SKM-1 treated with dmso at 0.1 percent for 144 hours (cell line): ENCODE measurements around the gene AKAP10.
"Not testable (repeated sequence)": the region's sequence is repeated elsewhere in the genome, so short reads cannot be mapped to it uniquely, and the experiment has no call there.

Source experiments
- DNase-seq: peaks from one replicate; lab custom pipeline; 2025; ENCODE audit not compliant: unreplicated experiment; lab: John Stamatoyannopoulos, UW

Gene AKAP10

DNA sequence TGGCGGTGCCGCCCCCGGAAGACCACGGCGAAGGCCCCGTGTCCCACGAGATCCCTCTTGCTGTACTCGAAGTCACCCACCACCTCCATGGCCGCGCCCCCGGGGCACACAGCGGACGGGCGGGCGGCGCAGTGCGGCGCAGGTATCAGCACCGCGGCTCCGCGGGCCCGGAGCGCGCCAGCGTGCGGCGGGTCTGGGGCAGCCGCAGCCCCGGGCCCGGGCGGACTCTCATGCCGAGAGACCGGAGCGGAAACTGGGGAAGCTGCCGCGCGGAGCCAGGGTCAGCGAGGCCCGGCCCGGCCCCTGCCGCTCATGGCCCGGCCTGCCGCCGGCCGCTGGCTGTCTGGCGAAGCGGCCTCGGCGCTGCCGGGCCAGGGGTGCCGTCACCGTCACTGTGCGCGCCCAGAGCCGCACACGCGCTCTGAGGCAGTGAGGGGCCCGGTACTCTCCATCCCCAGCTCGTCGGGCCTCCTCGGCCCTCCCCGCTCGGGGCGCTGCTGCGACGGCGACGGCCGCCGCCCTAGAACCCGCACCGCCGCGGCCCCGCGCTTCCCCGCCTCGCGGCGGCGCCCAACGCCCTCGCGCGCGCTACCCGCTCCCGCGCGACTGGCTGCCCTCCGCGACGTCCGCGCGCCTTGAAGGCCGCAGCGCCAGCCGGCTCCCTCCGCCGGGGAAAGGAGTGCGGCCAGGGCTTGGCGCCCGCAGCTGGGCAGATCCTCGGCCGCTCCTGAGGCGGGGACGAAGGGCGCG lies 110.1 kb downstream of the AKAP10 start, which contains the start of gene ULK2:
TSS of gene ULK2 (minus strand) at position 608 of the 750 bp plus-strand sequence. CDS start at position 89, 519 bp downstream.
- DNase-seq, result peak; percentile 15

DNA sequence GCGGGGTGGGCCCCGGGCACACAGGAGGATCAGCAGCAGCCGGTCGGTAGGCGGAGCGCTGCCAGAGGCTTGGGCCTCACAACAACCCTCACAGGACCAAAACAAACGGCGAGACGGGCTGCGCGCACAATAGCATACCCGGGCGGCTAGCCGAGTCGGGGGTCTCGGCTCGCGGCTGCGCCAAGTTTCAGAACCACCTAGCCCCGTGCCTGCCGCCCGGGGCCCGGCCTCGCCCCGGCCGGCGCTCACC lies 110.6 kb downstream of the AKAP10 start:
- DNase-seq, result peak; percentile 14

- DNase-seq, result no peak
Observed at GRCh38 chr17:19865021-19865420, 112.6 kb downstream of the AKAP10 start.

DNA sequence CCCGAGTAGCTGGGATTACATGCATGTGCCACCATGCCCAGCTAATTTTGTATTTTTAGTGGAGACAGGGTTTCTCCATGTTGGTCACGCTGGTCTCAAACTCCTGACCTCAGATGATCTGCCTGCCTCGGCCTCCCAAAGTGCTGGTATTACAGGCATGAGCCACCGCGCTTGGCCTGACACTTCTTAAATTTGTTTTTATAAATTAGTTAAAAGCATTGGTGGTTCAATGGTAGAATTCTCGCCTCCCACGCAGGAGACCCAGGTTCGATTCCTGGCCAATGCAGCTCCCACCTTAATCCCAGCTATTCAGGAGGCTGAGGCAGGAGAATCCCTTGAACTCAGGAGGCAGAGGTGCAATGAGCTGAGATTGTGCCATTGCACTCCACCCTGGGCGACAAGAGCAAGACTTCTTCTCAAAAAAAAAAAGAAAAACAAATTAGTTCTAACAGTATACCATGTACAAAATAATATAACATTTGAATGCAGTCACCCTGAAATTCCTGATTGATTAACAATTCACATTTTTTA lies 116.9 kb downstream of the AKAP10 start:
- not testable (repeated sequence) for DNase-seq

- DNase-seq, result no peak
Observed at GRCh38 chr17:19857640-19858039, 120.0 kb downstream of the AKAP10 start.
